22Rv1 (cell line): ENCODE data around the gene DPH7.
"Not testable (repeated sequence)": the region's sequence is repeated elsewhere in the genome, so short reads cannot be mapped to it uniquely, and the experiment has no call there.

Source experiments
- H3K27ac ChIP-seq: fragments of 450-650 bp; 2 replicates; pipeline ENCODE4 v1.5.1; 2017
- ZFX ChIP-seq: fragments of 450-650 bp; IDR thresholded peaks from 2 replicates; pipeline ENCODE4 v1.6.1; 2017; ENCODE audit warnings: antibody characterized with exemption, borderline replicate concordance
- TF ChIP-seq, protein P1 (sequence below): fragments of 450-650 bp; IDR thresholded peaks from 2 replicates; pipeline ENCODE4 v1.5.1; 2017; ENCODE audit warnings: mild to moderate bottlenecking

The DPH7 gene

DNA sequence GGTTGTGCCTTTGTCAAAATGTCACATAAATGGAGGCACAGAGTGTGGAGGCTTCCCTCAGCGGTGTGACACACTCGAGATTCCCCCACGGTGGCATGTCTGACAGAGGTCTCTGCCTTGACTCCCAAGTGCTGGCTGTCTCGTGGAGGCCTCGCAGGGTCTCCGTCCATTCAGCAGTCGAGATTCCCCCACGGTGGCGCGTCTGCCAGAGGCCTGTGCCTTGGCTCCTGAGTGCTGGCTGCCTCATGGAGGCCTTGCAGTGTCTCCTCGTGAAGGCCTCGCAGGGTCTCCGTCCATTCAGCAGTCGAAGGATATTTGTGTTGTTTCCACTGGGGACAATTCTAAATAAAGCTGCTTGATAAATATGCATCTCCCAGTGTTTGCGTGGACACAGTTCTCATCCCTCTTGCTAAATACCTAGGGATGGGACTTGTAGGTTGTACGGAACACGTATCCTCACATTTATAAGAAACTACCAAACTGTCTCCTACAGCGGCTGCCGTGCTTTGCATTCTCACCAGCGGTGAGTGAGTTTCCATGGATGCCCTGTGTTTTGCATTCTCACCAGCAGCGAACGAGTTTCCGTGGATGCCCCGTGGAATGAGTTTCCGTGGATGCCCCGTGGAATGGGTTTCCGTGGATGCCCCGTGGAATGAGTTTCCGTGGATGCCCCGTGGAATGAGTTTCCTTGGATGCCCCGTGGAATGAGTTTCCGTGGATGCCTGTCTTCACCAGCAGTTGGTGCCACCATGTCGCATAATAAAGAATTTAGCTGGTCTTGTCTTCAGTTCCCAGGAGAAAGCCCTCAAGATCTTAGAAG is 54.4 kb downstream of the DPH7 start:
- TF ChIP-seq, protein P1, sequence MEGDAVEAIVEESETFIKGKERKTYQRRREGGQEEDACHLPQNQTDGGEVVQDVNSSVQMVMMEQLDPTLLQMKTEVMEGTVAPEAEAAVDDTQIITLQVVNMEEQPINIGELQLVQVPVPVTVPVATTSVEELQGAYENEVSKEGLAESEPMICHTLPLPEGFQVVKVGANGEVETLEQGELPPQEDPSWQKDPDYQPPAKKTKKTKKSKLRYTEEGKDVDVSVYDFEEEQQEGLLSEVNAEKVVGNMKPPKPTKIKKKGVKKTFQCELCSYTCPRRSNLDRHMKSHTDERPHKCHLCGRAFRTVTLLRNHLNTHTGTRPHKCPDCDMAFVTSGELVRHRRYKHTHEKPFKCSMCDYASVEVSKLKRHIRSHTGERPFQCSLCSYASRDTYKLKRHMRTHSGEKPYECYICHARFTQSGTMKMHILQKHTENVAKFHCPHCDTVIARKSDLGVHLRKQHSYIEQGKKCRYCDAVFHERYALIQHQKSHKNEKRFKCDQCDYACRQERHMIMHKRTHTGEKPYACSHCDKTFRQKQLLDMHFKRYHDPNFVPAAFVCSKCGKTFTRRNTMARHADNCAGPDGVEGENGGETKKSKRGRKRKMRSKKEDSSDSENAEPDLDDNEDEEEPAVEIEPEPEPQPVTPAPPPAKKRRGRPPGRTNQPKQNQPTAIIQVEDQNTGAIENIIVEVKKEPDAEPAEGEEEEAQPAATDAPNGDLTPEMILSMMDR, result no peak
- no peak for TF ChIP-seq ZFX
- H3K27ac ChIP-seq, result no peak overlapping the region

DNA sequence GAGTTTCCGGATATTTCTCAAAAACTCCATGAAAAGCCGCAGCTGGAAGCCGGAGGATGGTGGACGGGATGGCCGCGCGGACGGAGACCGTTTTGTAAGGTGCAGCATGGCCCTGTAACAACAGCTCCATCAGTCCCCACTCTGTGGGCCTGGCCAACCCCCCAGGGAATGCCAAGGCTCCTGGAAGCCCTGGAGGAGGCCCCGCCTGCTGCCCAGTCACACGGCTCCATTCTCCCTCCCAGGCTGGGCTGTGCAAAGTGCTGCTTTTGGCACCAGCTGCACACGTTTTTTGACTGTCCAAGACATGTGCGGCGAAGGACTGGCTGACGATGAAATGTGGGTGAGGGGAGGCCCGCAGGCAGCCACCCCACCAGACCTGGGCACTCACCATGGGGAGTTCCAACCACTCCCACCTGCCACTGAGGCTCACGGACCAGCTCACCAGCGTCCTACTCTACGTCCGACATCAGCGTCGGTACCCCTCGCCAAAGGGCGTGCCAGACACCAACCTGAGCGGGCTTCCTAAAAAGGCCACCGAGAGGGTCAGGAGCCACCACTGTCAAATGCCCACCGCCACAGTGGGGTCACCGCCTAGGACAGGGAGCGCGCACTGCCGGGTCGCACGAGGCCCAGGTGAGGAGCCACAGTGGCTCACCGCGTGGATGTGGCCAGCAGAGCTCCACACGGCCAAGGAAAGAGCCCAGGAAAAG is 55.8 kb downstream of the DPH7 start:
- H3K27ac ChIP-seq, result no peak overlapping the region
- no peak for TF ChIP-seq ZFX
- TF ChIP-seq, protein P1, result no peak

DNA sequence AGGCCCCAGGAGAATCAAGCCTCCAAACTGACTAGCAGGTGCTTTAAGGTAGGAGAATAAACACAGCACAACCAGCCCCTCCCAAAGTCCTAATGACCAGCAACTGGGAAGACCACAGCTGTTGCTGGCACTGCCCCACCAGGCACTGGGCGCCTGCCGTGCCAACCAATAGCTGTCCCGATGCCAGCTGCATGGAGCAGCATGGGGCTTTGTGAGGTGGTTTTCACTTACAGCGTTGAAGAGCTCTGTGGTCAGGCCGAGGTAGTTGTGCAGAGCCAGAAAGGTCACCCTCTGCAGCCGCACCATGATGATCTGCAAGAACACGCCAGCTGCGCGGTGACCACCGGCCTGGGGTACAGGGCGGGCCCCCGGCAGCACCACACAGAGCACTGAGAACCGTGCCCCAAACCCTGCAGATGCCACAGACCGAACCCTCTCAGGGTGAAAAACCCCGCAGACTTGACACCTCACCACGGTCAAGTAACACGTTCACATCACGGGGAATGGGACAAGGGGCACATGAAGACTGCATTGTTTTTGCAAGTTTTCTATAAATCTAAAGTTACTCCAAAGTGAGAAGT is 57.2 kb downstream of the DPH7 start:
- no peak for TF ChIP-seq ZFX
- TF ChIP-seq, protein P1, result no peak
- H3K27ac ChIP-seq, result no peak overlapping the region

DNA sequence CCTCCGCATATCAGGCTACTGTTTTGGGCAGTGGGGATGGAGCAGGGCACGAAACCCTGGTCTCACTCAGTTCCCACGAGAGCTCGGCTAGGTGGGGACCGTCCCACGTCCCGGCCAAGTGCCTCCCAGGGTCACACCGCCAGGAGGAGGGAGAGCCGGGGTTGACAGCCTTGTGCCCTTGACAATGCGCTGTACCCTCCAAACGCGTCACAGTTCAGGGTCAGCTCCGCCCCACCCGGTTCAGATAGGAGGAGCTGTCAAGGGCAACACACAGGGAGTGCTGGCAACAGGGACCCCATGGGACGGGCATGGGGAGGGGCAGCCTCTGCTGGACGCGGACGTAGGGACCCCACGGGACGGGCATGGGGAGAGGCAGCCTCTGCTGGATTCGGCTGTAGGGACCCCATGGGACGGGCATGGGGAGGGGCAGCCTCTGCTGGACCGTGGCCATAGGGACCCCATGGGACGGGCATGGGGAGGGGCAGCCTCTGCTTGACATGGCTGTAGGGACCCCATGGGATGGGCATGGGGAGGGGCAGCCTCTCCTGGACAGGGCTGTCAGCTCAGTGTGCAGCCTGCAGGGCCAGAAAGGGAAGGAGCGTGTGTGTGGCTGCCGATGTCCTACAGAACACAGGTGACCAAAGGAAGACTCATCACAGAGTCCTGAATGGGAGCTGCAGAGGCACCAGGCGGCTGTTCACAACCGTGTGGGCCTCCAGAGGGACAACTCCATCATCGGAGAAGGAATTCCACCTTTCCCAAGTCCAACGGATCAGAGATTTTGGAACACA is 57.9 kb downstream of the DPH7 start:
- no peak overlapping the region for H3K27ac ChIP-seq
- TF ChIP-seq, protein P1, result no peak
- no peak for TF ChIP-seq ZFX

DNA sequence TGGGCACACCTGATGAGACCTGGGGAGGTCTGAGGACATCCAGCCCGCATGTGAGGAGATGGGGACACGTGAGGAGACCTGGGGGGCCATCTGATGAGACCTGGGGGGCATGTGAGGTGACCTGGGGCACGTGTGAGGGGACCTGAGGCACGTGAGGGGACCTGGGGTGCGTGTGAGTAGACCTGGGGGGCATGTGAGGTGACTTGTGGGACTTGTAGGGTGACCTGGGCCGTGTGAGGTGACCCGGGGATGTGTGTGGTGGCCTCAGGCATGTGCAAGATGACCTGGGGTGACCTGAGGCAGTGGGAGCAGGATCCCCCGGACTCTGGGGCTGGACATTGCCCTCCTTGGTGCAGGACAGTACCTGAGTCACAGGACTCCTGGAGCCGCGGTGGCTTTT is 59.2 kb downstream of the DPH7 start:
- no peak overlapping the region for H3K27ac ChIP-seq
- TF ChIP-seq ZFX, result no peak
- TF ChIP-seq, protein P1, result no peak

DNA sequence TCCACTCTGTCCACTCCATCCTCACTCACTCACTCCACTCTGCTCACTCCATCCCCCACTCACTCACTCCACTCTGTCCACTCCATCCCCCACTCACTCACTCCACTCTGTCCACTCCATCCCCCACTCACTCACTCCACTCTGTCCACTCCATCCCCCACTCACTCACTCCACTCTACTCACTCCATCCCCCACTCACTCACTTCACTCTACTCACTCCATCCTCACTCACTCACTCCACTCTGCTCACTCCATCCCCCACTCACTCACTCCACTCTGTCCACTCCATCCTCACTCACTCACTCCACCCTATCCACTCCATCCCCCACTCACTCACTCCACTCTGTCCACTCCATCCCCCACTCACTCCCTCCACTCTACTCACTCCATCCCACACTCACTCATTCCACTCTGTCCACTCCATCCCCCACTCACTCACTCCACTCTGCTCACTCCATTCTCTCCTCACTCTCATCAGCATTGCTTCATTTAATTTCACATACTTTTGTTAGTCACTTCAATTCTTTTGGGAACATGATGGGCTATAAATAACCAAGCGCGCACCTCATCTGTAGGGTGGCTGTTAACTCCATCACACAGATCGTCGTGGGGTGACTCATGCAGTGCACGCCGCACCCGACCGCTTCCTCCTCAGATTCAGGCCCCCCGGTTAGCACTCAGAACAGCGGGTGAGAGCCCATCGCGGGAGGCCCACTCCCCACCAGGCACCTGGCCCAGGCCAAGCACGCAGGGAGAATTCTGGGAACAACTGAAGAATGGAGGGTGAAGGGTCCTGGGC is 59.9 kb downstream of the DPH7 start:
- H3K27ac ChIP-seq, result not testable (repeated sequence)
